HCT116 (cell line): ENCODE measurements around the gene MRPL50. TPM values are rescaled to one million over a fixed set of nuclear protein-coding genes. Genes with fewer than 3 reads are reported as not detected.
A peak's percentile ranks its signal among the peaks of the same experiment; 100 is the strongest.

Source experiments
- ATAC-seq: fragments of 200-7000 bp; cut with Tn5 transposase; 2 replicates; pipeline ENCODE4 v1.9.1; 2020; ENCODE audit warnings: mild to moderate bottlenecking, moderate library complexity
- BruUV-seq: library from RNA; stranded (reverse); fragments of 400-500 nt; replicated peaks from 2 replicates; lab custom pipeline; 2021; lab: Mats Ljungman, UMichigan
- CTCF ChIA-PET: fragments of 300-600 bp; sonication (Branson Sonifier 250); formaldehyde crosslinking; loops from one replicate; lab custom pipeline; 2021; ENCODE audit warnings: antibody characterized with exemption; lab: Charles Lee
- POLR2A ChIA-PET: fragments of 300-600, 350-600 bp; sonication (Branson Sonifier 250); formaldehyde crosslinking; loops from one replicate; lab custom pipeline; 2021; ENCODE audit warnings: antibody characterized with exemption; lab: Charles Lee
- RAD21 ChIA-PET, 2 experiments: fragments of 300-600 bp; sonication (Branson Sonifier 250); formaldehyde crosslinking; loops; one replicate each; lab custom pipeline; 2023; ENCODE audit warnings: low total read pairs in 2 of 2; ENCODE audit not compliant: uncharacterized antibody in 2 of 2, unreplicated experiment in 2 of 2, low non-redundant PET in 1 of 2; lab: Charles Lee
- DNase-seq: peaks from one replicate; pipeline ENCODE4 v3.0.0-alpha.2; 2010; ENCODE audit warnings: low read depth, low spot score
- H2AFZ ChIP-seq: fragments of 200-600 bp; shearing (Covaris generic), sonication (generic); 2 replicates; pipeline ENCODE4 v1.6.1; 2017; ENCODE audit warnings: low read depth, mixed run types, mixed read lengths, antibody characterized with exemption, low read length; ENCODE audit not compliant: poor library complexity, severe bottlenecking
- H3K27ac ChIP-seq: 2 replicates; pipeline ENCODE4 v1.5.1; 2012; ENCODE audit warnings: low read depth, low read length
- H3K27me3 ChIP-seq: fragments of 200-600 bp; sonication (generic); 2 replicates; pipeline ENCODE4 v1.6.1; 2016; ENCODE audit warnings: mixed run types, low read length, mixed read lengths; ENCODE audit not compliant: insufficient read depth
- H3K36me3 ChIP-seq, 2 experiments: fragments of 200-500 bp in 1 of 2; fragments of 200-600 bp in 1 of 2; sonication (Bioruptor generic) in 1 of 2; sonication (generic) in 1 of 2; 2 replicates each; pipeline versions ENCODE4 v1.5.1 to v1.6.1; 2014 to 2016; ENCODE audit warnings: low read length in 2 of 2, inconsistent platforms in 1 of 2, mixed read lengths in 1 of 2, mixed run types in 1 of 2; ENCODE audit not compliant: insufficient read depth in 2 of 2, control insufficient read depth in 1 of 2
- H3K4me1 ChIP-seq, 2 experiments: fragments of 200-600 bp in 1 of 2; sonication (generic) in 1 of 2; 2 replicates each; pipeline versions ENCODE4 v1.5.1 to v1.6.1; 2012 to 2017; ENCODE audit warnings: low read length in 2 of 2, inconsistent platforms in 1 of 2, mild to moderate bottlenecking in 1 of 2, mixed read lengths in 1 of 2, mixed run types in 1 of 2, moderate library complexity in 1 of 2; ENCODE audit not compliant: insufficient read depth in 2 of 2, control insufficient read depth in 1 of 2
- H3K4me2 ChIP-seq: fragments of 200-600 bp; sonication (generic); 2 replicates; pipeline ENCODE4 v1.6.1; 2017; ENCODE audit warnings: mixed run types, low read length, mixed read lengths
- H3K4me3 ChIP-seq, 2 experiments: fragments of 200-600 bp in 1 of 2; sonication (generic) in 1 of 2; replicated peaks in 1 of 2; 2 replicates each; pipeline ENCODE4 v1.5.1; 2011 to 2016; ENCODE audit warnings: low read length in 2 of 2, control low read depth in 1 of 2, low read depth in 1 of 2, mild to moderate bottlenecking in 1 of 2, mixed read lengths in 1 of 2, mixed run types in 1 of 2
- H3K79me2 ChIP-seq: fragments of 200-600 bp; sonication (generic); 2 replicates; pipeline ENCODE4 v1.6.1; 2017; ENCODE audit warnings: mild to moderate bottlenecking, mixed run types, low read length, moderate library complexity, mixed read lengths; ENCODE audit not compliant: insufficient read depth
- H3K9ac ChIP-seq: fragments of 200-600 bp; sonication (generic); 2 replicates; pipeline ENCODE4 v1.6.1; 2016; ENCODE audit warnings: low read length, mixed read lengths
- H3K9me2 ChIP-seq: fragments of 200-600 bp; sonication (generic), shearing (Covaris generic); 2 replicates; pipeline ENCODE4 v1.6.1; 2017; ENCODE audit warnings: mixed run types, mild to moderate bottlenecking, moderate library complexity; ENCODE audit not compliant: insufficient read depth
- H3K9me3 ChIP-seq, 2 experiments: fragments of 200-500 bp in 1 of 2; fragments of 200-600 bp in 1 of 2; sonication (Bioruptor generic) in 1 of 2; sonication (generic) in 1 of 2; 2 replicates each; pipeline ENCODE4 v1.6.1; 2014 to 2017; ENCODE audit warnings: low read length in 2 of 2, mixed read lengths in 2 of 2, inconsistent platforms in 1 of 2, low read depth in 1 of 2, mild to moderate bottlenecking in 1 of 2, mixed run types in 1 of 2, moderate library complexity in 1 of 2; ENCODE audit not compliant: control insufficient read depth in 1 of 2, insufficient read depth in 1 of 2
- H4K20me1 ChIP-seq: fragments of 200-600 bp; sonication (generic), shearing (Covaris generic); 2 replicates; pipeline ENCODE4 v1.6.1; 2017; ENCODE audit warnings: mixed run types, mild to moderate bottlenecking, moderate library complexity; ENCODE audit not compliant: insufficient read depth
- ATF3 ChIP-seq: IDR thresholded peaks from 2 replicates; pipeline ENCODE4 v1.6.1; 2012
- CBX3 ChIP-seq: IDR thresholded peaks from 2 replicates; pipeline ENCODE4 v1.6.1; 2012; ENCODE audit warnings: low read depth
- CEBPB ChIP-seq: IDR thresholded peaks from 2 replicates; pipeline ENCODE4 v1.6.1; 2012; ENCODE audit warnings: low read depth
- CTCF ChIP-seq, 3 experiments: fragments of 200-600 bp in 1 of 3; sonication (generic) in 1 of 3; IDR thresholded peaks in 2 of 3; conservative IDR thresholded peaks in 1 of 3; 2 replicates each; pipeline ENCODE4 v1.5.1; 2012 to 2017; ENCODE audit warnings: low read depth in 2 of 3, low read length in 2 of 3, antibody characterized with exemption in 1 of 3, borderline replicate concordance in 1 of 3, control low read depth in 1 of 3, mild to moderate bottlenecking in 1 of 3, mixed read lengths in 1 of 3, mixed run types in 1 of 3, moderate library complexity in 1 of 3; ENCODE audit not compliant: insufficient read depth in 1 of 3
- EGR1 ChIP-seq: IDR thresholded peaks from 2 replicates; pipeline ENCODE4 v1.6.1; 2012; ENCODE audit warnings: low read depth
- ELF1 ChIP-seq: IDR thresholded peaks from 2 replicates; pipeline ENCODE4 v1.6.1; 2012; ENCODE audit warnings: low read depth, borderline replicate concordance
- EZH2 ChIP-seq: fragments of 200-600 bp; sonication (generic); IDR thresholded peaks from 2 replicates; pipeline ENCODE4 v1.6.1; 2017; ENCODE audit warnings: antibody characterized with exemption, mixed run types
- EZH2phosphoT487 ChIP-seq: fragments of 200-600 bp; IDR thresholded peaks from 2 replicates; pipeline ENCODE4 v1.6.1; 2018; ENCODE audit warnings: antibody characterized with exemption, borderline replicate concordance
- FOSL1 ChIP-seq: IDR thresholded peaks from 2 replicates; pipeline ENCODE4 v1.6.1; 2012; ENCODE audit warnings: low read depth
- JUND ChIP-seq: IDR thresholded peaks from 2 replicates; pipeline ENCODE4 v1.6.1; 2012
- MAX ChIP-seq: IDR thresholded peaks from 2 replicates; pipeline ENCODE4 v1.6.1; 2012
- POLR2A ChIP-seq: IDR thresholded peaks from 2 replicates; pipeline ENCODE4 v1.7.0; 2011; ENCODE audit warnings: borderline replicate concordance; ENCODE audit not compliant: insufficient read depth, insufficient read length; ENCODE audit errors: extremely low read depth
- RAD21 ChIP-seq: IDR thresholded peaks from 2 replicates; pipeline ENCODE4 v1.6.1; 2012; ENCODE audit warnings: low read depth, mild to moderate bottlenecking
- SIN3A ChIP-seq: IDR thresholded peaks from 2 replicates; pipeline ENCODE4 v1.6.1; 2012; ENCODE audit warnings: low read depth
- SP1 ChIP-seq: IDR thresholded peaks from 2 replicates; pipeline ENCODE4 v1.6.1; 2012; ENCODE audit warnings: low read depth
- SRF ChIP-seq: IDR thresholded peaks from 2 replicates; pipeline ENCODE4 v1.6.1; 2012; ENCODE audit warnings: low read depth
- TCF7L2 ChIP-seq: IDR thresholded peaks from 2 replicates; pipeline ENCODE4 v1.7.0; 2011; ENCODE audit warnings: borderline replicate concordance, inconsistent platforms; ENCODE audit not compliant: insufficient read depth, insufficient read length; ENCODE audit errors: extremely low read depth
- YY1 ChIP-seq: IDR thresholded peaks from 2 replicates; pipeline ENCODE4 v1.6.1; 2011; ENCODE audit warnings: low read length, low read depth, moderate library complexity, mild to moderate bottlenecking; ENCODE audit not compliant: insufficient replicate concordance; ENCODE audit errors: extremely low read depth
- ZBTB33 ChIP-seq: IDR thresholded peaks from 2 replicates; pipeline ENCODE4 v1.6.1; 2011; ENCODE audit warnings: mild to moderate bottlenecking, low read length, moderate library complexity; ENCODE audit not compliant: insufficient replicate concordance; ENCODE audit errors: extremely low read depth
- ZFX ChIP-seq: fragments of 450-650 bp; IDR thresholded peaks from 2 replicates; pipeline ENCODE4 v1.6.1; 2017
- intact Hi-C: fragments of 100-400 bp; cut with micrococcal nuclease; formaldehyde crosslinking; loops from 2 replicates; pipeline ENCODE4 v1.10.0; 2022
- total RNA-seq: library from RNA; stranded (reverse); gene quantifications from one replicate; pipeline ENCODE4 v1.2.1, GENCODE V29; 2021; ENCODE audit not compliant: unreplicated experiment

MRPL50 gene
- total RNA-seq, 1 experiment from 2014 or later: 14.6 TPM

GRCh38 chr9:101400120-101400519 lies 1.7 kb upstream of the MRPL50 start:
- TSS peak; percentile 28 for BruUV-seq
- RAD21 ChIA-PET: no interaction called here
- DNase-seq (no peak), ATAC-seq (no peak)
- Histone ChIP-seq H3K9me2 (no peaks in the 10 kb centered on the region), H3K27ac (no peak overlapping the region), H3K9me3 (0 out of 4 replicates have a peak, but pooled peaks cover 0 to 4% of the 10 kb centered on the region in 2 experiments), H3K4me2 (peak overlapping the region; percentile 86), H4K20me1 (no peaks in the 10 kb centered on the region), H3K9ac (no peak overlapping the region), H3K4me1 (peaks cover 3 to 10% of the 10 kb centered on the region in 2 experiments; a peak in 3 of 4 replicates), H3K27me3 (no peaks in the 10 kb centered on the region), H3K79me2 (peaks cover 58% of the 10 kb centered on the region), H3K36me3 (peaks cover 36 to 57% of the 10 kb centered on the region in 2 experiments), H2AFZ (no peak overlapping the region), H3K4me3 (peak overlapping the region in 1 of 2 experiments; percentile 71; a peak in 1 of 4 replicates)
- intact Hi-C loops: no loop called here
- POLR2A ChIA-PET: no interaction called here
- CTCF ChIA-PET: no interaction called here
- TF ChIP-seq YY1 (no peak), ZBTB33 (no peak), POLR2A (no peak), MAX (no peak), ELF1 (no peak), SRF (no peak), SIN3A (no peak), JUND (no peak), CEBPB (no peak), EZH2 (no peak), FOSL1 (no peak), ATF3 (no peak), CBX3 (no peak), ZFX (no peak), RAD21 (no peak), EZH2phosphoT487 (no peak), EGR1 (no peak), SP1 (no peak), TCF7L2 (no peak), CTCF (IDR thresholded peaks at IDR 0.05 in 2 of 3, conservative IDR thresholded peaks at IDR 0.05 in 1 of 3; ENCODE audit: borderline replicate concordance in 1 of 3, insufficient read depth in 1 of 3, low read depth in 2 of 3, low read length in 2 of 3) (no peak)
